Prostate gland (tissue), 2 donors: ENCODE measurements around the gene ZAR1L. TPM values are rescaled to one million over a fixed set of nuclear protein-coding genes. Genes with fewer than 3 reads are reported as not detected.

Source experiments
- DNase-seq: peaks from one replicate; pipeline ENCODE4 v3.0.0-alpha.2; 2019; ENCODE audit warnings: low spot score
- H3K27ac ChIP-seq, 2 donors: fragments of 200-600 bp; sonication (generic); 2 replicates each; pipeline ENCODE4 v1.5.1; 2017 to 2019
- H3K27me3 ChIP-seq: fragments of 200-600 bp; sonication (generic); replicated peaks from 2 replicates; pipeline ENCODE4 v1.5.1; 2019; ENCODE audit not compliant: insufficient read depth
- H3K36me3 ChIP-seq, 2 donors: fragments of 200-600 bp; sonication (generic); 1 replicate in 1 of 2; 2 replicates in 1 of 2; pipeline versions ENCODE4 v1.5.1 to v1.8.1; 2017 to 2019
- H3K4me1 ChIP-seq: fragments of 200-600 bp; sonication (generic); replicated peaks from 2 replicates; pipeline ENCODE4 v1.5.1; 2019
- H3K4me3 ChIP-seq, 2 donors: fragments of 200-600 bp; sonication (generic); 2 replicates each; pipeline ENCODE4 v1.5.1; 2017 to 2019
- H3K9me3 ChIP-seq: fragments of 200-600 bp; sonication (generic); 2 replicates; pipeline ENCODE4 v1.5.1; 2017
- POLR2A ChIP-seq: fragments of 450-650 bp; IDR thresholded peaks from one replicate; pipeline ENCODE4 v1.6.1; 2016; ENCODE audit warnings: antibody characterized with exemption, mild to moderate bottlenecking
- POLR2AphosphoS5 ChIP-seq: sonication (generic); formaldehyde crosslinking; IDR thresholded peaks from one replicate; pipeline ENCODE4 v1.6.1; 2017; ENCODE audit warnings: antibody characterized with exemption
- WGBS: methylation state at CpG from one replicate; pipeline ENCODE4 v1.1.5; 2018; 5-methylcytosine and 5-hydroxymethylcytosine counted together
- intact Hi-C: fragments of 100-400 bp; cut with DNase I; formaldehyde crosslinking; loops from one replicate; pipeline ENCODE4 v1.14.2; 2022
- total RNA-seq, 2 donors: library from RNA; depleted of rRNA; stranded (reverse); fragments of >200 nt; gene quantifications; one replicate each; pipeline ENCODE4 v1.1.0, GENCODE V29; 2016
- TF ChIP-seq, protein P1 (sequence below), 4 experiments: fragments of 200-600 bp in 2 of 4; fragments of 450-650 bp in 2 of 4; sonication (generic) in 2 of 4; IDR thresholded peaks; 1 replicate in 3 of 4; 2 replicates in 1 of 4; pipeline ENCODE4 v1.5.1; 2016 to 2019; ENCODE audit warnings: antibody characterized with exemption in 4 of 4, mild to moderate bottlenecking in 2 of 4, moderate library complexity in 2 of 4

The ZAR1L gene
- total RNA-seq, 2 donors from 2014 or later = not detected

DNA sequence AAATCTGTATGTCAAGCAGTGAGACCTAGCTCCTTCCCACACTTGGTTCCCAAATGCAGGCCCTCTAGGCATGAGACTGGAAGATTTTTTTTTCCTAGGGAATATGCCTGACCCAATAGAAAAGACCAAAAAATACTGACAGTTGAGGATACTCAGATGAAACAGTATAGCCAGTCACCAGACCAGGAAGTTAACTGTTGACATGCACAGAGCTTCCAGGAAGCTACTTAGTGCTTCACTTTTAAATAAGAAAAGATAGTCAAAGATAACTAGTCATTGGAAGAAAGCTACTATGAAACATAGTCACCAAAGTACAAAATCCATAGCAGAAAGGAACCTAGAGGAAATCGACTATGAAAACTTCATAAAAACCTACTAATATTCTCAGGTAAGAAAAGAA lies 32.5 kb upstream of the ZAR1L start:
- no peak overlapping the region for H3K27ac ChIP-seq
- no peaks in the 10 kb centered on the region for H3K36me3 ChIP-seq
- TF ChIP-seq POLR2AphosphoS5 (no peak), POLR2A (no peak)
- TF ChIP-seq, protein P1, sequence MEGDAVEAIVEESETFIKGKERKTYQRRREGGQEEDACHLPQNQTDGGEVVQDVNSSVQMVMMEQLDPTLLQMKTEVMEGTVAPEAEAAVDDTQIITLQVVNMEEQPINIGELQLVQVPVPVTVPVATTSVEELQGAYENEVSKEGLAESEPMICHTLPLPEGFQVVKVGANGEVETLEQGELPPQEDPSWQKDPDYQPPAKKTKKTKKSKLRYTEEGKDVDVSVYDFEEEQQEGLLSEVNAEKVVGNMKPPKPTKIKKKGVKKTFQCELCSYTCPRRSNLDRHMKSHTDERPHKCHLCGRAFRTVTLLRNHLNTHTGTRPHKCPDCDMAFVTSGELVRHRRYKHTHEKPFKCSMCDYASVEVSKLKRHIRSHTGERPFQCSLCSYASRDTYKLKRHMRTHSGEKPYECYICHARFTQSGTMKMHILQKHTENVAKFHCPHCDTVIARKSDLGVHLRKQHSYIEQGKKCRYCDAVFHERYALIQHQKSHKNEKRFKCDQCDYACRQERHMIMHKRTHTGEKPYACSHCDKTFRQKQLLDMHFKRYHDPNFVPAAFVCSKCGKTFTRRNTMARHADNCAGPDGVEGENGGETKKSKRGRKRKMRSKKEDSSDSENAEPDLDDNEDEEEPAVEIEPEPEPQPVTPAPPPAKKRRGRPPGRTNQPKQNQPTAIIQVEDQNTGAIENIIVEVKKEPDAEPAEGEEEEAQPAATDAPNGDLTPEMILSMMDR (IDR thresholded peaks at IDR 0.05) = no peak
- H3K4me1 ChIP-seq = no peaks in the 10 kb centered on the region
- 93% methylated on average over 1 of the region's 1 CpG for WGBS
- H3K27me3 ChIP-seq = no peaks in the 10 kb centered on the region
- intact Hi-C loops = no loop called here
- no peak overlapping the region for H3K4me3 ChIP-seq
- H3K9me3 ChIP-seq = no peaks in the 10 kb centered on the region
- no peak for DNase-seq

GRCh38 chr13:32340914-32341313 lies 25.8 kb upstream of the ZAR1L start:
- Histone ChIP-seq H3K36me3 (no peaks in the 10 kb centered on the region), H3K27me3 (no peaks in the 10 kb centered on the region), H3K4me3 (no peak overlapping the region), H3K27ac (no peak overlapping the region), H3K4me1 (no peaks in the 10 kb centered on the region), H3K9me3 (no peaks in the 10 kb centered on the region)
- TF ChIP-seq POLR2A (no peak), POLR2AphosphoS5 (no peak)
- TF ChIP-seq, protein P1 (IDR thresholded peaks at IDR 0.05) = no peak
- intact Hi-C loops = no loop called here
- 87% methylated on average over 3 of the region's 3 CpGs for WGBS
- no peak for DNase-seq

GRCh38 chr13:32334671-32335070 lies 19.5 kb upstream of the ZAR1L start:
- Histone ChIP-seq H3K27ac (no peak overlapping the region), H3K9me3 (no peaks in the 10 kb centered on the region), H3K4me1 (no peaks in the 10 kb centered on the region), H3K27me3 (no peaks in the 10 kb centered on the region), H3K4me3 (no peak overlapping the region), H3K36me3 (no peaks in the 10 kb centered on the region)
- TF ChIP-seq POLR2AphosphoS5 (no peak), POLR2A (no peak)
- TF ChIP-seq, protein P1 (IDR thresholded peaks at IDR 0.05) = no peak
- WGBS = 79% methylated on average over 2 of the region's 2 CpGs
- no peak for DNase-seq
- intact Hi-C loops = no loop called here

- H3K36me3 ChIP-seq = no peaks in the 10 kb centered on the region
- DNase-seq = no peak
- WGBS = 98% methylated on average over 2 of the region's 2 CpGs
- no peaks in the 10 kb centered on the region for H3K4me1 ChIP-seq
- no peak for TF ChIP-seq POLR2A
- H3K9me3 ChIP-seq = no peaks in the 10 kb centered on the region
- H3K4me3 ChIP-seq = no peak overlapping the region
- intact Hi-C loops = no loop called here
- H3K27ac ChIP-seq = no peak overlapping the region
- no peaks in the 10 kb centered on the region for H3K27me3 ChIP-seq
These were observed 15.3 kb upstream of the ZAR1L start for GRCh38 chr13:32330441-32330840.

DNA sequence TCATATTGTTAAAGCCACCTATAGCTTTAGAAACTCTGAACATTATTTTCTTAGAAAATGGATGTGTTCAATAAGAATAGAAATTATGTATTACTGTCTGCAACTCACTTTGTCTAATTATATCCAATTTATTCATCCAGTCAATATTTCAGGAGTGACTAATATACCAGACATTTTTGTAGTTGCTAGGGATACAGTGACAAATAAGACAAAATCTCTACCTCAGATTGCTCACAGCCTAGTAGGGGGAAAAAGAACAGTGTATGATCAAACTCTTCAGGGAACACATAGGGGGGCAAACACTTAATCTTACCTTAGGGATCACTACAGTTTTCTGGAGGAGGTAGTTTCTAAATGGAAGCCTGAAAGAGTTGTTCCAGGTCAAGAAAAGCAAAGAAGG lies 8.7 kb upstream of the ZAR1L start:
- no peak for DNase-seq
- H3K36me3 ChIP-seq = no peaks in the 10 kb centered on the region
- no peaks in the 10 kb centered on the region for H3K9me3 ChIP-seq
- H3K4me1 ChIP-seq = no peaks in the 10 kb centered on the region
- H3K27me3 ChIP-seq = no peaks in the 10 kb centered on the region
- no peak for TF ChIP-seq POLR2AphosphoS5
- TF ChIP-seq, protein P1 (IDR thresholded peaks at IDR 0.05) = no peak
- no peak for TF ChIP-seq POLR2A
- H3K27ac ChIP-seq = no peak overlapping the region
- intact Hi-C loops = no loop called here
- H3K4me3 ChIP-seq = no peak overlapping the region

DNA sequence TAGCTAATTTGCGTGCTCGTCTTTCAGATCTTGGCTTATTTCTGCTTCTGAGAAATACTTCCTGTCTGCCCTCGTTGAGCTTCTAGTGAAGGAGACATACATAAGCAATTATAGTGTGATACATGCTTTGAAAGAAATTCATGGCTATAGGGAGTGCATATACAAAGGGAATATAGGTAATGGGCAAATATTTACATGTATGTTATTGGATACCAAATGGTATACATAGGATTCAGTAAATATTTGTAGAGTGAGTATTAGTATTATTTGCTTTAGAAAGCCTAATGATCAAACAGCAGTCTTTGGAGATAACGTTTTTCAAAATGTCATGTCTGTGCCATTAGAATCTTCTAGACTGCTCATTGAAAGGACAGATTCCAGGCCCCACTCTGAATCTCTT lies 5.4 kb upstream of the ZAR1L start:
- no peaks in the 10 kb centered on the region for H3K9me3 ChIP-seq

More for the DNA sequence above, 5.4 kb upstream of the ZAR1L start:
- WGBS = 69% methylated on average over 4 of the region's 4 CpGs
- DNase-seq = no peak
- H3K27ac ChIP-seq = no peak overlapping the region
- no peaks in the 10 kb centered on the region for H3K36me3 ChIP-seq
- H3K4me1 ChIP-seq = no peaks in the 10 kb centered on the region
- intact Hi-C loops = no loop called here
- H3K27me3 ChIP-seq = no peaks in the 10 kb centered on the region
- no peak for TF ChIP-seq POLR2A
- TF ChIP-seq, protein P1 (IDR thresholded peaks at IDR 0.05) = no peak
- TF ChIP-seq POLR2AphosphoS5 = no peak
- H3K4me3 ChIP-seq = no peak overlapping the region
